H9 (cell line): ENCODE data around the gene NR1D1. TPM values are rescaled to one million over a fixed set of nuclear protein-coding genes. Genes with fewer than 3 reads are reported as not detected.

Experiments used
- DNase-seq: peaks from one replicate; pipeline ENCODE4 v3.0.0-alpha.2; 2017
- H2AFZ ChIP-seq: one replicate; pipeline ENCODE4 v1.6.1; 2013; ENCODE audit warnings: mild to moderate bottlenecking, low read length, control low read depth, moderate library complexity
- H2AK5ac ChIP-seq: 2 replicates; pipeline ENCODE4 v1.6.1; 2013; ENCODE audit warnings: low read length, control low read depth, mixed read lengths; ENCODE audit not compliant: insufficient read length
- H2BK120ac ChIP-seq: one replicate; pipeline ENCODE4 v1.6.1; 2013; ENCODE audit warnings: low read depth, mild to moderate bottlenecking, low read length, control low read depth, inconsistent platforms; ENCODE audit not compliant: poor library complexity, severe bottlenecking
- H2BK12ac ChIP-seq: 2 replicates; pipeline ENCODE4 v1.6.1; 2013; ENCODE audit warnings: low read length, control low read depth, mixed read lengths, low read depth; ENCODE audit not compliant: insufficient read length
- H2BK15ac ChIP-seq: 2 replicates; pipeline ENCODE4 v1.6.1; 2013; ENCODE audit warnings: low read depth, low read length, control low read depth
- H2BK20ac ChIP-seq: one replicate; pipeline ENCODE4 v1.6.1; 2013; ENCODE audit warnings: low read depth, mild to moderate bottlenecking, low read length, control low read depth, inconsistent platforms; ENCODE audit not compliant: poor library complexity, severe bottlenecking
- H2BK5ac ChIP-seq: 2 replicates; pipeline ENCODE4 v1.6.1; 2013; ENCODE audit warnings: low read length, control low read depth, mixed read lengths; ENCODE audit not compliant: insufficient read length
- H3K14ac ChIP-seq: 2 replicates; pipeline ENCODE4 v1.6.1; 2013; ENCODE audit warnings: low read length, control low read depth; ENCODE audit not compliant: insufficient read depth
- H3K18ac ChIP-seq: 2 replicates; pipeline ENCODE4 v1.6.1; 2013; ENCODE audit warnings: low read depth, mild to moderate bottlenecking, mixed read lengths, low read length, control low read depth; ENCODE audit not compliant: insufficient read length
- H3K23ac ChIP-seq: 2 replicates; pipeline ENCODE4 v1.6.1; 2013; ENCODE audit warnings: low read length, control low read depth, mixed read lengths, low read depth; ENCODE audit not compliant: insufficient read length
- H3K23me2 ChIP-seq: 2 replicates; pipeline ENCODE4 v1.6.1; 2013; ENCODE audit warnings: low read depth, mild to moderate bottlenecking, mixed read lengths, low read length, control low read depth; ENCODE audit not compliant: insufficient read length, poor library complexity, severe bottlenecking
- H3K27ac ChIP-seq: 2 replicates; pipeline ENCODE4 v1.5.1; 2013; ENCODE audit warnings: low read length, control low read depth, mixed read lengths, low read depth; ENCODE audit not compliant: insufficient read length
- H3K27me3 ChIP-seq: 2 replicates; pipeline ENCODE4 v1.6.1; 2013; ENCODE audit warnings: low read length, control low read depth, inconsistent platforms; ENCODE audit not compliant: insufficient read depth
- H3K4ac ChIP-seq: 2 replicates; pipeline ENCODE4 v1.6.1; 2013; ENCODE audit warnings: low read depth, mild to moderate bottlenecking, control low read depth, inconsistent platforms, low read length, moderate library complexity
- H3K4me1 ChIP-seq: 2 replicates; pipeline ENCODE4 v1.6.1; 2013; ENCODE audit warnings: low read length, control low read depth, inconsistent platforms; ENCODE audit not compliant: insufficient read depth
- H3K4me2 ChIP-seq: 2 replicates; pipeline ENCODE4 v1.6.1; 2013; ENCODE audit warnings: low read length, control low read depth, mixed read lengths; ENCODE audit not compliant: insufficient read length, insufficient read depth
- H3K56ac ChIP-seq: 2 replicates; pipeline ENCODE4 v1.6.1; 2013; ENCODE audit warnings: low read depth, mild to moderate bottlenecking, mixed read lengths, low read length, control low read depth; ENCODE audit not compliant: insufficient read length
- H3K79me1 ChIP-seq: 2 replicates; pipeline ENCODE4 v1.6.1; 2013; ENCODE audit warnings: low read depth, mild to moderate bottlenecking, moderate library complexity, low read length, control low read depth, inconsistent platforms; ENCODE audit not compliant: insufficient read depth, poor library complexity, severe bottlenecking
- H3K79me2 ChIP-seq: 2 replicates; pipeline ENCODE4 v1.6.1; 2013; ENCODE audit warnings: low read length, control low read depth, inconsistent platforms; ENCODE audit not compliant: insufficient read depth
- H3K9ac ChIP-seq: 2 replicates; pipeline ENCODE4 v1.6.1; 2013; ENCODE audit warnings: low read length, control low read depth, mixed read lengths; ENCODE audit not compliant: insufficient read length; ENCODE audit errors: extremely low read depth
- H3K9me3 ChIP-seq: one replicate; pipeline ENCODE4 v1.6.1; 2013; ENCODE audit warnings: low read depth, low read length, inconsistent platforms; ENCODE audit not compliant: control insufficient read depth
- H3T11ph ChIP-seq: one replicate; pipeline ENCODE4 v1.6.1; 2013; ENCODE audit warnings: mild to moderate bottlenecking, low read length, control low read depth, inconsistent platforms
- H4K20me1 ChIP-seq: one replicate; pipeline ENCODE4 v1.6.1; 2013; ENCODE audit not compliant: control insufficient read depth, insufficient read length, insufficient read depth
- H4K5ac ChIP-seq: 2 replicates; pipeline ENCODE4 v1.6.1; 2013; ENCODE audit warnings: low read depth, mild to moderate bottlenecking, mixed read lengths, low read length, control low read depth; ENCODE audit not compliant: insufficient read length
- H4K8ac ChIP-seq: replicated peaks from 2 replicates; pipeline ENCODE4 v1.6.1; 2013; ENCODE audit warnings: low read length, control low read depth, mixed read lengths, low read depth; ENCODE audit not compliant: insufficient read length
- H4K91ac ChIP-seq: 2 replicates; pipeline ENCODE4 v1.6.1; 2013; ENCODE audit warnings: low read depth, mild to moderate bottlenecking, moderate library complexity, mixed read lengths, low read length, control low read depth; ENCODE audit not compliant: insufficient read length
- H3K27ac Mint-ChIP-seq, 3 experiments: 2 replicates in 2 of 3; 3 replicates in 1 of 3; pipeline ENCODE4 v1.8.0; 2020 to 2021; ENCODE audit warnings: mixed read lengths in 3 of 3, mild to moderate bottlenecking in 1 of 3, moderate library complexity in 1 of 3
- H3K27me3 Mint-ChIP-seq: 2 replicates; pipeline ENCODE4 v1.8.0; 2021; ENCODE audit warnings: low read depth, mild to moderate bottlenecking, moderate library complexity, mixed read lengths
- H3K36me3 Mint-ChIP-seq, 3 experiments: 2 replicates in 2 of 3; 3 replicates in 1 of 3; pipeline ENCODE4 v1.8.0; 2020 to 2021; ENCODE audit warnings: low read depth in 3 of 3, mixed read lengths in 3 of 3; ENCODE audit not compliant: insufficient read depth in 1 of 3
- H3K4me1 Mint-ChIP-seq, 2 experiments: 2 replicates each; pipeline ENCODE4 v1.8.0; 2020; ENCODE audit warnings: mixed read lengths in 2 of 2
- H3K4me3 Mint-ChIP-seq, 2 experiments: 2 replicates in 1 of 2; 3 replicates in 1 of 2; pipeline ENCODE4 v1.8.0; 2020 to 2021; ENCODE audit warnings: mild to moderate bottlenecking in 2 of 2, mixed read lengths in 2 of 2, moderate library complexity in 1 of 2
- H3K9me3 Mint-ChIP-seq, 2 experiments: 2 replicates in 1 of 2; 3 replicates in 1 of 2; pipeline ENCODE4 v1.8.0; 2020; ENCODE audit warnings: mild to moderate bottlenecking in 2 of 2, mixed read lengths in 2 of 2, moderate library complexity in 1 of 2
- CTCF ChIP-seq: fragments of 200-600 bp; sonication (generic); conservative IDR thresholded peaks from 3 replicates; pipeline ENCODE4 v1.8.0; 2021; ENCODE audit warnings: antibody characterized with exemption, mild to moderate bottlenecking
- WGBS: extraction: QIAGEN DNeasy Blood & Tissue Kit; methylation state at CpG from one replicate; pipeline ENCODE4 v1.1.7; 2013; ENCODE audit warnings: missing lambda C conversion rate, low lambda C conversion rate, mixed read lengths; ENCODE audit not compliant: insufficient read length; ENCODE audit errors: extremely low coverage; 5-methylcytosine and 5-hydroxymethylcytosine counted together
- total RNA-seq: library from RNA; stranded (reverse); gene quantifications from 2 replicates; pipeline ENCODE4 v1.2.1, GENCODE V29; 2021

NR1D1 gene
- total RNA-seq, 1 experiment from 2014 or later = 8.6 TPM

GRCh38 chr17:40094874-40095273, 5.5 kb downstream of the NR1D1 start:
- Histone ChIP-seq H3K4me2 (no peak overlapping the region), H3K79me1 (no peaks in the 10 kb centered on the region), H3K4ac (no peak overlapping the region), H3T11ph (no peak overlapping the region), H3K14ac (no peak overlapping the region), H2BK15ac (no peak overlapping the region), H2BK120ac (no peak overlapping the region), H3K23me2 (peaks cover 6% of the 10 kb centered on the region), H2BK12ac (no peak overlapping the region), H4K8ac (no peak overlapping the region), H4K20me1 (no peaks in the 10 kb centered on the region), H3K79me2 (no peaks in the 10 kb centered on the region), H3K9ac (no peak overlapping the region), H3K27ac (no peak overlapping the region), H2AFZ (no peak overlapping the region), H4K91ac (no peak overlapping the region), H3K23ac (no peak overlapping the region), H3K27me3 (peaks cover 6% of the 10 kb centered on the region; the same call in 1 of the 2 replicates), H3K9me3 (no peaks in the 10 kb centered on the region), H3K18ac (no peak overlapping the region), H4K5ac (no peak overlapping the region), H3K4me1 (peaks cover 6% of the 10 kb centered on the region; the same call in 1 of the 2 replicates), H2BK5ac (no peak overlapping the region), H2BK20ac (no peak overlapping the region), H3K56ac (no peak overlapping the region), H2AK5ac (no peak overlapping the region)
- peaks cover 0 to 5% of the 10 kb centered on the region in 2 experiments; a peak in 2 of 5 replicates for H3K9me3 Mint-ChIP-seq
- H3K36me3 Mint-ChIP-seq = peaks cover 32 to 51% (median 33%) of the 10 kb centered on the region in 3 experiments
- no peak for TF ChIP-seq CTCF
- H3K27ac Mint-ChIP-seq = no peak overlapping the region
- WGBS = no CpG with 5 or more reads among the region's 14 CpGs
- H3K4me3 Mint-ChIP-seq = no peak overlapping the region
- H3K4me1 Mint-ChIP-seq = peaks cover 25 to 54% of the 10 kb centered on the region in 2 experiments
- no peak for DNase-seq
- peaks cover 12% of the 10 kb centered on the region for H3K27me3 Mint-ChIP-seq
